HepG2 (cell line): Measurements from ENCODE around the gene TBX15. TPM values are rescaled to one million over a fixed set of nuclear protein-coding genes. Genes with fewer than 3 reads are reported as not detected.
A peak's percentile ranks its signal among the peaks of the same experiment; 100 is the strongest.

ENCODE experiments used
- ATAC-seq: fragments of 200-7000 bp; cut with Tn5 transposase; 3 replicates; pipeline ENCODE4 v1.9.1; 2020; ENCODE audit warnings: mild to moderate bottlenecking, moderate library complexity
- BruUV-seq: library from RNA; stranded (reverse); fragments of 400-500 nt; replicated peaks from 2 replicates; lab custom pipeline; 2021; lab: Mats Ljungman, UMichigan
- CTCF ChIA-PET: fragments of 300-600 bp; formaldehyde crosslinking; extraction: SDS; loops from one replicate; lab custom pipeline; 2021; ENCODE audit warnings: low total read pairs, inconsistent platforms, low intra/inter-chr PET ratio; lab: Yijun Ruan, JAX
- POLR2A ChIA-PET: fragments of 350-600 bp; sonication (Branson Sonifier 250); formaldehyde crosslinking; loops from one replicate; lab custom pipeline; 2020; ENCODE audit warnings: antibody characterized with exemption, inconsistent platforms; lab: Yijun Ruan, JAX
- DNase-seq: peaks from one replicate; pipeline ENCODE4 v3.0.0-alpha.2; 2015; ENCODE audit warnings: low spot score
- FAIRE-seq: peaks from 3 replicates; lab custom pipeline; 2011; peaks lifted over from hg19 to GRCh38; lab: Jason Lieb, UNC
- H2AFZ ChIP-seq: one replicate; pipeline ENCODE4 v1.6.1; 2011; ENCODE audit warnings: low read length, inconsistent platforms
- H3K27ac ChIP-seq: fragments of 300-600 bp; 3 replicates; pipeline ENCODE4 v1.8.0; 2011; ENCODE audit warnings: mixed run types, mild to moderate bottlenecking, mixed read lengths, low read length, inconsistent platforms; ENCODE audit not compliant: insufficient read depth; ENCODE audit errors: extremely low read length
- H3K27me3 ChIP-seq, 2 experiments: fragments of 200-600 bp in 1 of 2; 2 replicates in 1 of 2; 3 replicates in 1 of 2; pipeline versions ENCODE4 v1.6.0 to v1.8.0; 2011; ENCODE audit warnings: low read length in 2 of 2, mild to moderate bottlenecking in 2 of 2, moderate library complexity in 2 of 2, inconsistent platforms in 1 of 2; ENCODE audit not compliant: insufficient read depth in 2 of 2, control insufficient read depth in 1 of 2
- H3K36me3 ChIP-seq, 2 experiments: fragments of 200-600 bp in 1 of 2; replicated peaks in 1 of 2; 2 replicates in 1 of 2; 3 replicates in 1 of 2; pipeline versions ENCODE4 v1.5.1 to v1.8.0; 2011; ENCODE audit warnings: low read length in 2 of 2, inconsistent platforms in 1 of 2; ENCODE audit not compliant: insufficient read depth in 2 of 2, control insufficient read depth in 1 of 2
- H3K4me1 ChIP-seq: 2 replicates; pipeline ENCODE4 v1.5.1; 2012; ENCODE audit warnings: low read length, inconsistent platforms; ENCODE audit not compliant: insufficient read depth
- H3K4me2 ChIP-seq: 2 replicates; pipeline ENCODE4 v1.6.0; 2011; ENCODE audit warnings: low read depth, low read length, inconsistent platforms
- H3K4me3 ChIP-seq, 3 experiments: fragments of 200-600 bp in 1 of 3; sonication (generic), shearing (Covaris generic) in 1 of 3; replicated peaks in 1 of 3; 2 replicates each; pipeline ENCODE4 v1.5.1; 2011 to 2016; ENCODE audit warnings: low read length in 3 of 3, inconsistent platforms in 2 of 3, low read depth in 2 of 3, mild to moderate bottlenecking in 2 of 3, control low read depth in 1 of 3, mixed read lengths in 1 of 3; ENCODE audit not compliant: insufficient read depth in 1 of 3
- H3K79me2 ChIP-seq: one replicate; pipeline ENCODE4 v1.6.1; 2011; ENCODE audit warnings: low read length, inconsistent platforms; ENCODE audit not compliant: insufficient read depth
- H3K9ac ChIP-seq: 2 replicates; pipeline ENCODE4 v1.6.0; 2011; ENCODE audit warnings: mild to moderate bottlenecking, low read depth, low read length, inconsistent platforms; ENCODE audit not compliant: insufficient read depth
- H3K9me3 ChIP-seq: 2 replicates; pipeline ENCODE4 v1.5.1; 2012; ENCODE audit warnings: mild to moderate bottlenecking, low read length
- H4K20me1 ChIP-seq: 2 replicates; pipeline ENCODE4 v1.6.0; 2011; ENCODE audit warnings: inconsistent platforms, mild to moderate bottlenecking, low read length, moderate library complexity; ENCODE audit not compliant: insufficient read depth
- ARID2 ChIP-seq: sonication (generic); formaldehyde crosslinking; IDR thresholded peaks from 2 replicates; pipeline ENCODE4 v1.8.1; 2022; ENCODE audit warnings: mild to moderate bottlenecking, missing genetic modification reagents, borderline replicate concordance
- FOXK1 ChIP-seq: sonication (generic); formaldehyde crosslinking; IDR thresholded peaks from 2 replicates; pipeline ENCODE4 v1.4.0; 2020; ENCODE audit warnings: low read depth, missing genetic modification reagents, borderline replicate concordance
- HOXA9 ChIP-seq: sonication (generic); formaldehyde crosslinking; IDR thresholded peaks from 2 replicates; pipeline ENCODE4 v1.8.1; 2022; ENCODE audit warnings: missing genetic modification reagents, mild to moderate bottlenecking, moderate library complexity, borderline replicate concordance
- RFX1 ChIP-seq: fragments of 450-650 bp; IDR thresholded peaks from 2 replicates; pipeline ENCODE4 v1.6.1; 2017
- RFXAP ChIP-seq: sonication (generic); formaldehyde crosslinking; IDR thresholded peaks from 2 replicates; pipeline ENCODE4 v1.4.0; 2020; ENCODE audit warnings: missing genetic modification reagents, borderline replicate concordance
- RORA ChIP-seq: sonication (generic); formaldehyde crosslinking; IDR thresholded peaks from 2 replicates; pipeline ENCODE4 v1.5.0; 2020; ENCODE audit warnings: mild to moderate bottlenecking, missing genetic modification reagents, moderate library complexity
- TAF15 ChIP-seq: fragments of 200-400 bp; formaldehyde crosslinking; IDR thresholded peaks from one replicate; pipeline ENCODE4 v1.6.1; 2018; ENCODE audit warnings: mild to moderate bottlenecking, low read depth, low read length; ENCODE audit not compliant: poor library complexity, severe bottlenecking
- TBP ChIP-seq: sonication (generic); formaldehyde crosslinking; IDR thresholded peaks from 2 replicates; pipeline ENCODE4 v1.5.0; 2020; ENCODE audit warnings: missing genetic modification reagents
- ZNF260 ChIP-seq: sonication (generic); formaldehyde crosslinking; IDR thresholded peaks from 2 replicates; pipeline ENCODE4 v1.4.0; 2020; ENCODE audit warnings: missing genetic modification reagents, low read depth, mild to moderate bottlenecking, borderline replicate concordance
- ZNF543 ChIP-seq: sonication (generic); formaldehyde crosslinking; IDR thresholded peaks from 2 replicates; pipeline ENCODE4 v1.4.0; 2020; ENCODE audit warnings: mild to moderate bottlenecking, missing genetic modification reagents
- WGBS: methylation state at CpG from one replicate; pipeline ENCODE4 v1.1.6; 2017; ENCODE audit warnings: low lambda C conversion rate; 5-methylcytosine and 5-hydroxymethylcytosine counted together
- in situ Hi-C: cut with HindIII; loops from 2 replicates; pipeline ENCODE4 v1.10.0; 2017; ENCODE audit warnings: low pct_unique_long_range_greater_than_20kb; ENCODE audit not compliant: extremely low pct_ligation_motif_present
- intact Hi-C: fragments of 100-400 bp; cut with micrococcal nuclease; formaldehyde crosslinking; loops from one replicate; pipeline ENCODE4 v1.10.0; 2022; ENCODE audit not compliant: unreplicated experiment
- polyA plus RNA-seq, 8 experiments: library from polyadenylated mRNA; depleted of rRNA in 3 of 8; stranded (reverse) in 7 of 8; unstranded in 1 of 8; fragments of >200 nt; fragmentation: Illumina TruSeq in 4 of 8; extraction: Trizol in 4 of 8; gene quantifications; 2 replicates each; pipeline versions ENCODE4 v1.2.1 to v1.2.3, GENCODE V29; 2011 to 2016; ENCODE audit warnings: low read depth in 4 of 8, missing spikeins in 1 of 8, mixed read lengths in 1 of 8; ENCODE audit not compliant: insufficient read depth in 1 of 8
- total RNA-seq, 5 experiments: library from RNA; depleted of rRNA; stranded (reverse); fragments of >200 nt; fragmentation: Illumina TruSeq; extraction: Trizol; gene quantifications; 2 replicates each; pipeline ENCODE4 v1.2.3, GENCODE V29; 2016; ENCODE audit warnings: low read depth in 1 of 5
- TF ChIP-seq, protein P1 (sequence below): sonication (generic); formaldehyde crosslinking; IDR thresholded peaks from 2 replicates; pipeline ENCODE4 v1.5.0; 2020; ENCODE audit warnings: mild to moderate bottlenecking, missing genetic modification reagents
- TF ChIP-seq, protein P2 (sequence below): sonication (generic); formaldehyde crosslinking; IDR thresholded peaks from 2 replicates; pipeline ENCODE4 v1.9.0; 2021; ENCODE audit warnings: mild to moderate bottlenecking, missing genetic modification reagents

Gene TBX15
- total and polyA plus RNA-seq, 2 of the 13 experiments (the other 11 are each of a cell fraction or from before 2014, with no cell fraction given), result 0.42 to 1.9 TPM

DNA sequence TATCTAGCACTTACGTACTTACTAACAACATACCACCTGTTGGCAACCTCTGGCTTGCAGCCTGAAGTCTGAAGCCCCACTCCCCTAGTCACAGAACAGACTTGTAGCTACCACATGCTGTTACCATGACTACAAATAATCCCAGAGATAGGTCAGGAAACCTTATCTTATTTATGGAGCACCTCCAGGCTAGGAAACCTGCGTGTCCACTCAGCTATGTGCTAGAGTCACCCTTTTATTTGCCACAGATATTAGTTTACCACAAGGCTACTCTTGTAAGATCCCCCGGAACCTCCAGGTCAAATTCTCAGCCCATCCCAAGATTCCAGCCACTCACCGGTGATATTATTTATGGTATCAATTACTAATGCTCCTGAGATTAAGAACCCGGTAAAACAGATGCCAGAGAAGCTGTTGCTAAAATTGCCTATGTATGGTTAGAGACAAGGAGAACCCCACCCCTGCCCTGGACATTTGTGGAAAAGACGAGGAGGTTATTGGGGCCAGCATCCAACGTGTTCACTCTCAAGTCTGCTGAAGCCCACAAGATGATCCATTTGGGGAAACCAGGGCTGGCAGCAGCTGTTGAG lies 116.5 kb downstream of the TBX15 start:
- H4K20me1 ChIP-seq, result no peaks in the 10 kb centered on the region
- no peak overlapping the region for H3K4me3 ChIP-seq
- H3K4me1 ChIP-seq, result no peaks in the 10 kb centered on the region
- intact Hi-C loops (no loop called here), in situ Hi-C loops (no loop called here)
- no TSS peak for BruUV-seq
- TF ChIP-seq RORA (CRISPR knock-in tag) (no peak), HOXA9 (CRISPR knock-in tag) (no peak), FOXK1 (no peak), ARID2 (CRISPR knock-in tag) (no peak), RFX1 (peak; percentile 12; the same call in 1 of the 2 replicates), TBP (no peak)
- TF ChIP-seq, protein P1, sequence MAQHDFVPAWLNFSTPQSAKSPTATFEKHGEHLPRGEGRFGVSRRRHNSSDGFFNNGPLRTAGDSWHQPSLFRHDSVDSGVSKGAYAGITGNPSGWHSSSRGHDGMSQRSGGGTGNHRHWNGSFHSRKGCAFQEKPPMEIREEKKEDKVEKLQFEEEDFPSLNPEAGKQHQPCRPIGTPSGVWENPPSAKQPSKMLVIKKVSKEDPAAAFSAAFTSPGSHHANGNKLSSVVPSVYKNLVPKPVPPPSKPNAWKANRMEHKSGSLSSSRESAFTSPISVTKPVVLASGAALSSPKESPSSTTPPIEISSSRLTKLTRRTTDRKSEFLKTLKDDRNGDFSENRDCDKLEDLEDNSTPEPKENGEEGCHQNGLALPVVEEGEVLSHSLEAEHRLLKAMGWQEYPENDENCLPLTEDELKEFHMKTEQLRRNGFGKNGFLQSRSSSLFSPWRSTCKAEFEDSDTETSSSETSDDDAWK, result no peak
- H3K27me3 ChIP-seq, result no peaks in the 10 kb centered on the region; a peak in 1 of 5 replicates
- no peak for FAIRE-seq
- H2AFZ ChIP-seq, result no peak overlapping the region
- no peaks in the 10 kb centered on the region for H3K79me2 ChIP-seq
- no peak overlapping the region for H3K27ac ChIP-seq
- CTCF ChIA-PET, result no interaction called here
- no peaks in the 10 kb centered on the region for H3K9me3 ChIP-seq
- no peak overlapping the region for H3K4me2 ChIP-seq
- WGBS, result 59% methylated on average over 7 of the region's 7 CpGs
- ATAC-seq, result no peak
- H3K9ac ChIP-seq, result no peak overlapping the region
- H3K36me3 ChIP-seq, result no peaks in the 10 kb centered on the region
- DNase-seq, result no peak
- POLR2A ChIA-PET, result no interaction called here

DNA sequence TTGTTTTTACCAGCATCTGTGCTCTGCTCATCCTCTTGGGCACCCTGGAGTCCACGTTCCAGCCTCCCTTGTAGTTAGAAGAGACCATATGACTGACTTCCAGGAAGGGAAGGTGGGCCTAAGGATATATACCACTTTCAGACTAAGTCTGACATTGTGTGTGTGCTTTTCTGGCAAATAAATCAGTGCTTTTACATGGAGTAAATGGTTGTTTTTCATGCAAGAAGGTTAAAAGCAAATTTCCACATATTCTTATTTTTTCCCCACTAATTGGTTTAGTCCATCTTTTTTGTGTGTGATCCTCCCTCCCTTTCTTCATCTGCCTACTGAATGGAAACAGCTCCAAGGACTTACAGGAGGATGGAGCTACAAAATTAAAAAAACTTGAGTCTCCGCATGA lies 119.8 kb downstream of the TBX15 start:
- intact Hi-C loops (no loop called here), in situ Hi-C loops (no loop called here)
- Histone ChIP-seq H3K36me3 (no peaks in the 10 kb centered on the region), H3K79me2 (no peaks in the 10 kb centered on the region), H3K27ac (no peak overlapping the region), H2AFZ (no peak overlapping the region), H3K27me3 (no peaks in the 10 kb centered on the region), H3K4me1 (peaks cover 8% of the 10 kb centered on the region; the same call in 1 of the 2 replicates), H3K4me3 (no peak overlapping the region), H3K9me3 (no peaks in the 10 kb centered on the region), H3K4me2 (no peak overlapping the region), H4K20me1 (no peaks in the 10 kb centered on the region), H3K9ac (no peak overlapping the region)
- POLR2A ChIA-PET, result no interaction called here
- BruUV-seq, result no TSS peak
- DNase-seq, result no peak
- no peak for FAIRE-seq
- CTCF ChIA-PET, result no interaction called here
- WGBS, result 48% methylated on average over 2 of the region's 2 CpGs
- ATAC-seq, result no peak
- TF ChIP-seq ZNF260 (no peak), RFXAP (CRISPR knock-in tag) (no peak), TAF15 (no peak), ZNF543 (CRISPR knock-in tag) (no peak)
- TF ChIP-seq, protein P2, sequence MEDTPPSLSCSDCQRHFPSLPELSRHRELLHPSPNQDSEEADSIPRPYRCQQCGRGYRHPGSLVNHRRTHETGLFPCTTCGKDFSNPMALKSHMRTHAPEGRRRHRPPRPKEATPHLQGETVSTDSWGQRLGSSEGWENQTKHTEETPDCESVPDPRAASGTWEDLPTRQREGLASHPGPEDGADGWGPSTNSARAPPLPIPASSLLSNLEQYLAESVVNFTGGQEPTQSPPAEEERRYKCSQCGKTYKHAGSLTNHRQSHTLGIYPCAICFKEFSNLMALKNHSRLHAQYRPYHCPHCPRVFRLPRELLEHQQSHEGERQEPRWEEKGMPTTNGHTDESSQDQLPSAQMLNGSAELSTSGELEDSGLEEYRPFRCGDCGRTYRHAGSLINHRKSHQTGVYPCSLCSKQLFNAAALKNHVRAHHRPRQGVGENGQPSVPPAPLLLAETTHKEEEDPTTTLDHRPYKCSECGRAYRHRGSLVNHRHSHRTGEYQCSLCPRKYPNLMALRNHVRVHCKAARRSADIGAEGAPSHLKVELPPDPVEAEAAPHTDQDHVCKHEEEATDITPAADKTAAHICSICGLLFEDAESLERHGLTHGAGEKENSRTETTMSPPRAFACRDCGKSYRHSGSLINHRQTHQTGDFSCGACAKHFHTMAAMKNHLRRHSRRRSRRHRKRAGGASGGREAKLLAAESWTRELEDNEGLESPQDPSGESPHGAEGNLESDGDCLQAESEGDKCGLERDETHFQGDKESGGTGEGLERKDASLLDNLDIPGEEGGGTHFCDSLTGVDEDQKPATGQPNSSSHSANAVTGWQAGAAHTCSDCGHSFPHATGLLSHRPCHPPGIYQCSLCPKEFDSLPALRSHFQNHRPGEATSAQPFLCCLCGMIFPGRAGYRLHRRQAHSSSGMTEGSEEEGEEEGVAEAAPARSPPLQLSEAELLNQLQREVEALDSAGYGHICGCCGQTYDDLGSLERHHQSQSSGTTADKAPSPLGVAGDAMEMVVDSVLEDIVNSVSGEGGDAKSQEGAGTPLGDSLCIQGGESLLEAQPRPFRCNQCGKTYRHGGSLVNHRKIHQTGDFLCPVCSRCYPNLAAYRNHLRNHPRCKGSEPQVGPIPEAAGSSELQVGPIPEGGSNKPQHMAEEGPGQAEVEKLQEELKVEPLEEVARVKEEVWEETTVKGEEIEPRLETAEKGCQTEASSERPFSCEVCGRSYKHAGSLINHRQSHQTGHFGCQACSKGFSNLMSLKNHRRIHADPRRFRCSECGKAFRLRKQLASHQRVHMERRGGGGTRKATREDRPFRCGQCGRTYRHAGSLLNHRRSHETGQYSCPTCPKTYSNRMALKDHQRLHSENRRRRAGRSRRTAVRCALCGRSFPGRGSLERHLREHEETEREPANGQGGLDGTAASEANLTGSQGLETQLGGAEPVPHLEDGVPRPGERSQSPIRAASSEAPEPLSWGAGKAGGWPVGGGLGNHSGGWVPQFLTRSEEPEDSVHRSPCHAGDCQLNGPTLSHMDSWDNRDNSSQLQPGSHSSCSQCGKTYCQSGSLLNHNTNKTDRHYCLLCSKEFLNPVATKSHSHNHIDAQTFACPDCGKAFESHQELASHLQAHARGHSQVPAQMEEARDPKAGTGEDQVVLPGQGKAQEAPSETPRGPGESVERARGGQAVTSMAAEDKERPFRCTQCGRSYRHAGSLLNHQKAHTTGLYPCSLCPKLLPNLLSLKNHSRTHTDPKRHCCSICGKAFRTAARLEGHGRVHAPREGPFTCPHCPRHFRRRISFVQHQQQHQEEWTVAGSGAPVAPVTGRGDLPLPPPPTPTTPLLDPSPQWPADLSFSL (CRISPR knock-in tag), result no peak
